Sigmoid colon (tissue), 7 donors: ENCODE measurements around the gene PHF21A. TPM values are rescaled to one million over a fixed set of nuclear protein-coding genes. Genes with fewer than 3 reads are reported as not detected.

Experiments
- DNase-seq: peaks from one replicate; pipeline ENCODE4 v3.0.0-alpha.2; 2019
- H3K27ac ChIP-seq, 4 donors: fragments of 200-600 bp; sonication (generic); one replicate each; pipeline ENCODE4 v1.5.1; 2016 to 2019; ENCODE audit warnings: mild to moderate bottlenecking in 1 of 4
- H3K27me3 ChIP-seq, 3 donors: fragments of 200-600 bp; sonication (generic); one replicate each; pipeline ENCODE4 v1.5.1; 2019; ENCODE audit warnings: mild to moderate bottlenecking in 1 of 3
- H3K36me3 ChIP-seq, 4 donors: fragments of 200-600 bp; sonication (generic); one replicate each; pipeline ENCODE4 v1.5.1; 2016 to 2019
- H3K4me1 ChIP-seq, 4 donors: fragments of 200-600 bp; sonication (generic); one replicate each; pipeline ENCODE4 v1.5.1; 2017 to 2019
- H3K4me3 ChIP-seq, 4 donors: fragments of 200-600 bp; sonication (generic); one replicate each; pipeline ENCODE4 v1.5.1; 2017 to 2019; ENCODE audit warnings: mild to moderate bottlenecking in 2 of 4, moderate library complexity in 1 of 4
- H3K9me3 ChIP-seq, 4 donors: fragments of 200-600 bp in 3 of 4; sonication (generic) in 3 of 4; one replicate each; pipeline versions ENCODE4 v1.5.1 to v1.6.1; 2013 to 2019
- EP300 ChIP-seq, 4 donors: sonication (generic); formaldehyde crosslinking; IDR thresholded peaks; one replicate each; pipeline ENCODE4 v1.6.1; 2017; ENCODE audit warnings: antibody characterized with exemption in 4 of 4
- POLR2A ChIP-seq, 2 donors: fragments of 450-650 bp; IDR thresholded peaks; one replicate each; pipeline ENCODE4 v1.6.1; 2016; ENCODE audit warnings: antibody characterized with exemption in 2 of 2, mild to moderate bottlenecking in 2 of 2, moderate library complexity in 2 of 2
- POLR2AphosphoS5 ChIP-seq, 4 donors: sonication (generic); formaldehyde crosslinking; IDR thresholded peaks; one replicate each; pipeline ENCODE4 v1.6.1; 2017; ENCODE audit warnings: antibody characterized with exemption in 4 of 4
- WGBS, 2 donors: extraction: QIAGEN DNeasy Blood & Tissue Kit; methylation state at CpG; one replicate each; pipeline ENCODE4 v1.1.7; 2013; 5-methylcytosine and 5-hydroxymethylcytosine counted together
- intact Hi-C: fragments of 100-400 bp; cut with DNase I; formaldehyde crosslinking; loops from one replicate; pipeline ENCODE4 v1.15.1; 2023
- polyA plus RNA-seq, 3 donors: library from polyadenylated mRNA; stranded (reverse); fragments of 200-250 nt; gene quantifications; one replicate each; pipeline ENCODE4 v1.2.3, GENCODE V29; 2013
- total RNA-seq, 4 donors: library from RNA; depleted of rRNA; stranded (reverse); fragments of >200 nt; gene quantifications; one replicate each; pipeline ENCODE4 v1.1.0, GENCODE V29; 2016
- TF ChIP-seq, protein P1 (sequence below), 4 experiments: fragments of 450-650 bp in 3 of 4; fragments of 200-600 bp in 1 of 4; IDR thresholded peaks; one replicate each; pipeline ENCODE4 v1.5.1; 2016 to 2019; ENCODE audit warnings: antibody characterized with exemption in 4 of 4, mild to moderate bottlenecking in 3 of 4, moderate library complexity in 2 of 4
- donor health status: healthy with polysubstance abuse.
- donor health status: Bipolar disorder and iron deficiency.
- donor health status: healthy.

The PHF21A gene
- total and polyA plus RNA-seq, 7 donors, result 5.3 to 58.6 (median 30.3) TPM

DNA sequence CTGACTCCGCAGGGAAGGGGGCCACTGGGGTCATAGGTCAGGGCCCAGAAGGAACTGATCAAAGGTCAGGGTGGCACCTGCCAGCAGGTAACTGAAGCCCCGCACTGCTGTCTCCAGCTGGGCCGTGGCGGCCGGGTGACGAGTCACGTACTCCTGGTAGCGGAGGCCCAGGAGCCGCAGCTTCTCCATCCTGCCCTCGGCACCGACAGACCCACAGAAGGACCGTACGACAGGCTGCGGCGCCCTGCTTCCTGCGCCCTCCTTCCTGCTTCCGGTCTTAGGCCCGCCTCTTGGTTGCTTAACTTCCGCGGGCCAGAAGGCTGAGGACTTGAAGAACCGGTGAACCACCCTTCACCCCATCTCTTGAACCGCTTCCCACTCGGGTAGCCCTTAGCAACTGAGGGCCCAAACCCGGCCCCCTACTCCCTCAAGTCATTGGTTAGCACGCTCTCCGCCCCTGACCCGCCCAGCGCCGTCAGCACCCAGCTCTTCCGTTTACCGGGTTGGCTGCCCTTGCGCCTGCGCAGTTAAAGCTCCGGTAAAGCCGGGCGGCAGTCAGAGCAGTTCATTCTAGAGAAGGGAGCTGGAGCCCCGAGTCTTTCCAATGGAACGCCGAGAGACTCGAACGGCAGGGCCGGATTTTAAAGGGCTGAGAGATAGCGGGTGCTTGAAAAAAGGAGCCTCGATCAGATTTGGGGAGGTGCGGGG is 203.5 kb downstream of the PHF21A start, which contains the start of gene PEX16:
TSS of gene PEX16 (minus strand) at position 255 of the 708 bp plus-strand sequence. CDS start at position 189, 66 bp downstream.
- TF ChIP-seq POLR2AphosphoS5 (IDR thresholded peaks at IDR 0.05) (peak; percentile 90 to 98 (median 94)), POLR2A (IDR thresholded peaks at IDR 0.05) (peak; percentile 63 to 75), EP300 (IDR thresholded peaks at IDR 0.05) (peak in 1 of 4 donors; percentile 24)
- TF ChIP-seq, protein P1, sequence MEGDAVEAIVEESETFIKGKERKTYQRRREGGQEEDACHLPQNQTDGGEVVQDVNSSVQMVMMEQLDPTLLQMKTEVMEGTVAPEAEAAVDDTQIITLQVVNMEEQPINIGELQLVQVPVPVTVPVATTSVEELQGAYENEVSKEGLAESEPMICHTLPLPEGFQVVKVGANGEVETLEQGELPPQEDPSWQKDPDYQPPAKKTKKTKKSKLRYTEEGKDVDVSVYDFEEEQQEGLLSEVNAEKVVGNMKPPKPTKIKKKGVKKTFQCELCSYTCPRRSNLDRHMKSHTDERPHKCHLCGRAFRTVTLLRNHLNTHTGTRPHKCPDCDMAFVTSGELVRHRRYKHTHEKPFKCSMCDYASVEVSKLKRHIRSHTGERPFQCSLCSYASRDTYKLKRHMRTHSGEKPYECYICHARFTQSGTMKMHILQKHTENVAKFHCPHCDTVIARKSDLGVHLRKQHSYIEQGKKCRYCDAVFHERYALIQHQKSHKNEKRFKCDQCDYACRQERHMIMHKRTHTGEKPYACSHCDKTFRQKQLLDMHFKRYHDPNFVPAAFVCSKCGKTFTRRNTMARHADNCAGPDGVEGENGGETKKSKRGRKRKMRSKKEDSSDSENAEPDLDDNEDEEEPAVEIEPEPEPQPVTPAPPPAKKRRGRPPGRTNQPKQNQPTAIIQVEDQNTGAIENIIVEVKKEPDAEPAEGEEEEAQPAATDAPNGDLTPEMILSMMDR (IDR thresholded peaks at IDR 0.05), result no peak
- 0 to 1% methylated on average over 45 of the region's 45 CpGs for WGBS, 2 donors
- H3K36me3 ChIP-seq, result peaks cover 15 to 33% (median 22%) of the 10 kb centered on the region in 4 donors
- peak within 1 kb of the TSS; percentile 90 to 92 (median 91) for H3K27ac ChIP-seq
- no peaks in the 10 kb centered on the region for H3K9me3 ChIP-seq
- peak; percentile 99 for DNase-seq
- intact Hi-C loops, result loop anchor here (1.0 to 2.0 kb wide), 4 partner anchors 17 to 204 kb away; partner anchors contain the start of genes PHF21A and SLC35C1
- H3K4me1 ChIP-seq, result peaks cover 0 to 31% (median 26%) of the 10 kb centered on the region in 4 donors
- H3K27me3 ChIP-seq, result peaks cover 8 to 16% (median 13%) of the 10 kb centered on the region in 3 donors
- H3K4me3 ChIP-seq, result peak within 1 kb of the TSS; percentile 81 to 96 (median 86)

DNA sequence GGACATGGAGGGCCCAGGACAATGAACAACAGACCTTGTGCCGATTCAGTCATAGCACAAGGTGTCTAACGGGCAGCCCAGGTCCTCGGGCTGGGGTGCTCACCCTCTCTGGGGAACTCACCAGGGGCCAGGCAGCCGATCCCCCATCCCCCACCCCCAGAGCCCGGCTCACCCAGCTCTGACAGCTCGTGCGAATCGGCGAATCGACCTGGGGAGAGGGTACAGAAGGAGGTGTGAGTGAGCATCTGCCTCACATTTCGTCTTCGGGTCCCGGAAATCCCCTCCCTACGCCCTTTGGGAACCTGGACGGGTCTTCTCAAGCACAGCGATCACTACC is 204.0 kb downstream of the PHF21A start:
- Histone ChIP-seq H3K9me3 (no peaks in the 10 kb centered on the region), H3K27ac (peak overlapping the region; percentile 90 to 92 (median 91)), H3K36me3 (peaks cover 15 to 38% (median 22%) of the 10 kb centered on the region in 4 donors), H3K4me3 (peak overlapping the region; percentile 81 to 96 (median 86)), H3K27me3 (peaks cover 3 to 11% (median 8%) of the 10 kb centered on the region in 3 donors), H3K4me1 (peaks cover 0 to 26% (median 21%) of the 10 kb centered on the region in 4 donors)
- TF ChIP-seq POLR2AphosphoS5 (IDR thresholded peaks at IDR 0.05) (no peak), POLR2A (IDR thresholded peaks at IDR 0.05) (no peak)
- TF ChIP-seq, protein P1 (IDR thresholded peaks at IDR 0.05), result no peak
- intact Hi-C loops, result loop anchor here (1.0 to 2.0 kb wide), 2 partner anchors 16 to 75 kb away; no protein-coding TSS in a partner anchor
- WGBS, 2 donors, result 3 to 5% methylated on average over 16 of the region's 16 CpGs
- DNase-seq, result no peak

DNA sequence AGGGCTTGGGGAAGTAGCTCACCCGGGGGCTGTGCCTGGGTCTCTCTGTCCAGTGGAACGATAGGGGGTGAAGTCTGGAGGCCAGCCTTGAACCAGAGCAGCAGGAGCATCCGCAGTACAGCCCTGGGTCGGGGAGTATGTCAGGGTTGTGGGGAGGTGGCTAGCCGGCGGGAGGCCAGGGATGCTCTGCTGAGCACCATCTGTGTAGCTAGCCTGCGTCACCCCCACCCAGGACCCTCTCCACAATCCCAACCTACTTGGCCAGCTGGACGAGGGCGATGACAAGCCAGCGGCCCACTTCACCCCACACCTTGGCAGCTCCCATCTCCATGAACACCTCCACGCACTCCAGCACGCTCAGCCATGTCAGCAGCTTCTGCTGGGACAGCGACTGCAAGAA is 205.8 kb downstream of the PHF21A start:
- no peak for DNase-seq
- Histone ChIP-seq H3K27me3 (no peaks in the 10 kb centered on the region), H3K4me1 (peaks cover 0 to 20% (median 15%) of the 10 kb centered on the region in 4 donors), H3K27ac (no peak overlapping the region), H3K9me3 (no peaks in the 10 kb centered on the region), H3K36me3 (peaks cover 15 to 56% (median 35%) of the 10 kb centered on the region in 4 donors), H3K4me3 (no peak overlapping the region)
- 88% methylated on average over 13 of the region's 13 CpGs for WGBS, 2 donors
- intact Hi-C loops, result no loop called here
- TF ChIP-seq EP300 (IDR thresholded peaks at IDR 0.05) (no peak), POLR2AphosphoS5 (IDR thresholded peaks at IDR 0.05) (no peak), POLR2A (IDR thresholded peaks at IDR 0.05) (no peak)
- TF ChIP-seq, protein P1 (IDR thresholded peaks at IDR 0.05), result no peak

DNA sequence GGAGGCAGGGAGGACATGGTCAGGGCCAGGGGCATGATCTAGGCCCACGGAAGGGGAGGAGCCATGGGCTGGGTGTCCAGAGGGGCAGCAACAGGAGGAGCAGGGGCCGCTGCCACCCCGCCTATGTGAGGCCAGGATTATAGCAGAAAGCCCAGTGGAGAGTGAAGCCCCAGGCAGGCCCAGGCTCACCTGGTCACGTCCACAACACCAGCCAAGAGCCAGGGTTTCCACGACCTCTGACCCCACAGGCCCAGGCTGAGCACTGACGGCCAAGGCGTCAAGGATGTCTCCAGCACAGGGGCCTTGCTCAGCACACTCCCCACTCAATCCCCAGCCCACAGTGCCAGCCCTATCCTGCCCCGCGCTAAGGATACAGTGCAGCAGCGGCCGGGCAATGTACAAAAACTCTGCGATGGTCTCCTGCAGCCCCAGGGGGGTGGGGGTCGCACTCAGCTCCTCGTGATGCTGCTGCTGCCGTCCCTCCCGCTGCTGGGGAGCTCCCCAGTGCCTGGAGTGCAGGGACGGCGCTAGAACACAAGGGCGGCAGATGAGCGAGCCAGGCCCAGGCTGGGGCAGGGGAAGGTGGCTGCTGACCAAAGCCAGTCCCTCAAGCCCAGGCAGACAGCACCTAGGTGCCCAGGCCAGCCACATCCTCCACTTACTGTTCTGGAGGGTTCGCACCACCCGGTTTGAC is 207.2 kb downstream of the PHF21A start:
- H3K36me3 ChIP-seq, result peaks cover 15 to 70% (median 41%) of the 10 kb centered on the region in 4 donors

More for the DNA sequence above, 207.2 kb downstream of the PHF21A start:
- intact Hi-C loops, result no loop called here
- no peaks in the 10 kb centered on the region for H3K9me3 ChIP-seq
- H3K27me3 ChIP-seq, result no peaks in the 10 kb centered on the region
- no peak overlapping the region for H3K4me3 ChIP-seq
- no peak for DNase-seq
- WGBS, 2 donors, result 92 to 93% methylated on average over 22 of the region's 22 CpGs
- no peak overlapping the region for H3K27ac ChIP-seq
- peaks cover 0 to 20% (median 15%) of the 10 kb centered on the region in 4 donors for H3K4me1 ChIP-seq
- no peak for TF ChIP-seq EP300 (IDR thresholded peaks at IDR 0.05)
- TF ChIP-seq POLR2AphosphoS5 (IDR thresholded peaks at IDR 0.05), result no peak
- TF ChIP-seq, protein P1 (IDR thresholded peaks at IDR 0.05), result no peak
- TF ChIP-seq POLR2A (IDR thresholded peaks at IDR 0.05), result no peak
